ENCODE measurements around the gene PCDHB7.
A peak's percentile ranks its signal among the peaks of the same experiment; 100 is the strongest.
"Not testable (repeated sequence)": the region's sequence is repeated elsewhere in the genome, so short reads cannot be mapped to it uniquely, and the experiment has no call there.

PCDHB7 gene

GRCh38 chr5:141182248-141182647 lies 9.8 kb downstream of the PCDHB7 start, which contains the start of gene PCDHB16:
TSS of gene PCDHB16 (plus strand) at chr5:141182387. CDS start at chr5:141182560, 173 bp downstream.
- no peak for DNase-seq

DNA sequence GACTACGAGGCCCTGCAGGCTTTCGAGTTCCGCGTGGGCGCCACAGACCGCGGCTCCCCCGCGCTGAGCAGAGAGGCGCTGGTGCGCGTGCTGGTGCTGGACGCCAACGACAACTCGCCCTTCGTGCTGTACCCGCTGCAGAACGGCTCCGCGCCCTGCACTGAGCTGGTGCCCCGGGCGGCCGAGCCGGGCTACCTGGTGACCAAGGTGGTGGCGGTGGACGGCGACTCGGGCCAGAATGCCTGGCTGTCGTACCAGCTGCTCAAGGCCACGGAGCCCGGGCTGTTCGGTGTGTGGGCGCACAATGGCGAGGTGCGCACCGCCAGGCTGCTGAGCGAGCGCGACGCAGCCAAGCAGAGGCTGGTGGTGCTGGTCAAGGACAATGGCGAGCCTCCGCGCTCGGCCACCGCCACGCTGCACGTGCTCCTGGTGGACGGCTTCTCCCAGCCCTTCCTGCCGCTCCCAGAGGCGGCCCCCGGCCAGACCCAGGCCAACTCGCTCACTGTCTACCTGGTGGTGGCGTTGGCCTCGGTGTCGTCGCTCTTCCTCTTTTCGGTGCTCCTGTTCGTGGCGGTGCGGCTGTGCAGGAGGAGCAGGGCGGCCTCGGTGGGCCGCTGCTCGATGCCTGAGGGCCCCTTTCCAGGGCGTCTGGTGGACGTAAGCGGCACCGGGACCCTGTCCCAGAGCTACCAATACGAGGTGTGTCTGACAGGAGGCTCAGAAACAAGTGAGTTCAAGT lies 11.8 kb downstream of the PCDHB7 start:
- not testable (repeated sequence) for DNase-seq

- DNase-seq = peak; percentile 34
These were observed 14.6 kb downstream of the PCDHB7 start, which contains the start of gene PCDHB9 for GRCh38 chr5:141186897-141187512. TSS of gene PCDHB9 (plus strand) at chr5:141187161. CDS start at chr5:141187319, 158 bp downstream.

GRCh38 chr5:141188682-141189081 lies 16.2 kb downstream of the PCDHB7 start:
- not testable (repeated sequence) for DNase-seq

- not testable (repeated sequence) for DNase-seq
These were observed 16.7 kb downstream of the PCDHB7 start for GRCh38 chr5:141189131-141189530.

GRCh38 chr5:141192110-141192725 lies 19.8 kb downstream of the PCDHB7 start, which contains the start of gene PCDHB10:
TSS of gene PCDHB10 (plus strand) at chr5:141192353. CDS start at chr5:141192553, 200 bp downstream.
- peak; percentile 15 for DNase-seq

DNA sequence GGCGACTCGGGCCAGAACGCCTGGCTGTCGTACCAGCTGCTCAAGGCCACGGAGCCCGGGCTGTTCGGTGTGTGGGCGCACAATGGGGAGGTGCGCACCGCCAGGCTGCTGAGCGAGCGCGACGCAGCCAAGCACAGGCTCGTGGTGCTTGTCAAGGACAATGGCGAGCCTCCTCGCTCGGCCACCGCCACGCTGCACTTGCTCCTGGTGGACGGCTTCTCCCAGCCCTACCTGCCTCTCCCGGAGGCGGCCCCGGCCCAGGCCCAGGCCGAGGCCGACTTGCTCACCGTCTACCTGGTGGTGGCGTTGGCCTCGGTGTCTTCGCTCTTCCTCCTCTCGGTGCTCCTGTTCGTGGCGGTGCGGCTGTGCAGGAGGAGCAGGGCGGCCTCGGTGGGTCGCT lies 21.9 kb downstream of the PCDHB7 start:
- DNase-seq = not testable (repeated sequence)

DNA sequence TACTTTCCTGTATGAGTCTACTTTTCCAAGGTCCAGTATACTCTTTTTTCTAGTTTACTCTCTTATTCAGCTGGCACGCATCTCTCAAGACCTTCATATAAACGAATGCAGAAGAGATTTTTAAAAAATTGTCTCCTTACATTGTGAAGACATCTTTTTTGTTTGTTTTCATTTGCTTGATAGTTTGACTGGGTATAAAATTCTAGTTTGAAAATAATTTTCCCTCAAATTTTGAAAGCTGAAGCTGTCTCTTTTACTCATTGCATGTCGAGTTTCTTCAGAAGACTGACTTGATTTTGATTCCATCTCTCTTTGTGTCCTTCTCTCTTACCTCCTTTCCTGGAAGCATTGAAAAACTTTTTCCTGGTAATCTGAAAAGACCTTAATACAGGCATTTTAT lies 23.9 kb downstream of the PCDHB7 start:
- no peak for DNase-seq

DNA sequence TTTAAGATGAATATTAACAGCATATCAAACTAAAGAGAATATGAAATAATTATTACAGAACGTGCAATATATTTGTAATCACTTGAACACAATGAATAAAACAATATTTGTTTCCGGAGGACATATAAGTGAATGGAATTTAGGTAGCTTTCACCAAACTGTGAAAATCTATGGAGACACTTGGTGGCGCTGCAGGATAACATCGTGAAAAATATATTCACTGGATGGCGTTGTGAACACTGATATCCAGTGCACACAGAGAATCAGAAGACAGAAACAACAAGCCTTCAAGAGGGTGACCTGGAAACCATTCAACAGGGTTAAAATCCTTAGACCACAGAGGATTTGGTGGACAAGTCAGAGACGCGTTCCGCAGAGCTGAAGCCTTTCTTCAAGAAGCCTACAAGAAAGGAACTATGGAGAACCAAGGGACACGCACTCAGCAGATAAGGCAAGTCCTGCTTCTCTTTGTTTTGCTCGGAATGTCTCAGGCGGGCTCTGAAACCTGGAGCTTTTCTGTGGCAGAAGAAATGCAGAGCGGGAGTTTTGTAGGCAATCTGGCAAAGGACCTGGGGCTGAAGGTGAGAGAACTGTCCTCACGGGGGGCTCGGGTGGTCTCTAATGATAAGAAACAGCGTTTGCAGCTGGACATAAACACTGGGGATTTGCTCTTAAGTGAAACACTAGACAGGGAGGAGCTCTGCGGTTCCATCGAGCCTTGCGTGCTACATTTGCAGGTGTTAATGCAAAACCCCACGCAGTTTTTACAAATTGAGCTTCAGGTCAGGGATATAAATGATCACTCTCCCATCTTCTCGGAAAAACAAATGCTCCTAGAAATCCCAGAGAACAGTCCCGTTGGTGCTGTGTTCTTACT lies 27.2 kb downstream of the PCDHB7 start, which contains the start of gene PCDHB11:
Gene PCDHB11 (plus strand): TSS at position 269 of the 877 bp plus-strand sequence. CDS start 148 bp downstream, at position 417.
- no peak for DNase-seq

GRCh38 chr5:141201126-141201525 lies 28.7 kb downstream of the PCDHB7 start:
- not testable (repeated sequence) for DNase-seq

DNA sequence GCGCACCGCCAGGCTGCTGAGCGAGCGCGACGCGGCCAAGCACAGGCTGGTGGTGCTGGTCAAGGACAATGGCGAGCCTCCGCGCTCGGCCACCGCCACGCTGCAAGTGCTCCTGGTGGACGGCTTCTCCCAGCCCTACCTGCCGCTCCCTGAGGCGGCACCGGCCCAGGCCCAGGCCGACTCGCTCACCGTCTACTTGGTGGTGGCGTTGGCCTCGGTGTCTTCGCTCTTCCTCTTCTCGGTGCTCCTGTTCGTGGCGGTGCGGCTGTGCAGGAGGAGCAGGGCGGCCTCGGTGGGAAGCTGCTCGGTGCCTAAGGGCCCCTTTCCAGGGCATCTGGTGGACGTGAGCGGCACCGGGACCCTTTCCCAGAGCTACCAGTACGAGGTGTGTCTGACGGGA lies 29.2 kb downstream of the PCDHB7 start:
- DNase-seq = not testable (repeated sequence)

- no peak for DNase-seq
These were observed 36.0 kb downstream of the PCDHB7 start, which contains the start of gene PCDHB12 for GRCh38 chr5:141208478-141208877. TSS of gene PCDHB12 (plus strand) at chr5:141208719. CDS start at chr5:141208908, 189 bp downstream.

DNA sequence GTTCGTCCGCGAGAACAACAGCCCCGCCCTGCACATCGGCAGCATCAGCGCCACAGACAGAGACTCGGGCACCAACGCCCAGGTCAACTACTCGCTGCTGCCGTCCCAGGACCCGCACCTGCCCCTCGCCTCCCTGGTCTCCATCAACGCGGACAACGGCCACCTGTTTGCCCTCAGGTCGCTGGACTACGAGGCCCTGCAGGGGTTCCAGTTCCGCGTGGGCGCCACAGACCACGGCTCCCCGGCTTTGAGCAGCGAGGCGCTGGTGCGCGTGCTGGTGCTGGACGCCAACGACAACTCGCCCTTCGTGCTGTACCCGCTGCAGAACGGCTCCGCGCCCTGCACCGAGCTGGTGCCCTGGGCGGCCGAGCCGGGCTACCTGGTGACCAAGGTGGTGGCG lies 37.8 kb downstream of the PCDHB7 start:
- not testable (repeated sequence) for DNase-seq

GRCh38 chr5:141210849-141211248 lies 38.4 kb downstream of the PCDHB7 start:
- not testable (repeated sequence) for DNase-seq

DNA sequence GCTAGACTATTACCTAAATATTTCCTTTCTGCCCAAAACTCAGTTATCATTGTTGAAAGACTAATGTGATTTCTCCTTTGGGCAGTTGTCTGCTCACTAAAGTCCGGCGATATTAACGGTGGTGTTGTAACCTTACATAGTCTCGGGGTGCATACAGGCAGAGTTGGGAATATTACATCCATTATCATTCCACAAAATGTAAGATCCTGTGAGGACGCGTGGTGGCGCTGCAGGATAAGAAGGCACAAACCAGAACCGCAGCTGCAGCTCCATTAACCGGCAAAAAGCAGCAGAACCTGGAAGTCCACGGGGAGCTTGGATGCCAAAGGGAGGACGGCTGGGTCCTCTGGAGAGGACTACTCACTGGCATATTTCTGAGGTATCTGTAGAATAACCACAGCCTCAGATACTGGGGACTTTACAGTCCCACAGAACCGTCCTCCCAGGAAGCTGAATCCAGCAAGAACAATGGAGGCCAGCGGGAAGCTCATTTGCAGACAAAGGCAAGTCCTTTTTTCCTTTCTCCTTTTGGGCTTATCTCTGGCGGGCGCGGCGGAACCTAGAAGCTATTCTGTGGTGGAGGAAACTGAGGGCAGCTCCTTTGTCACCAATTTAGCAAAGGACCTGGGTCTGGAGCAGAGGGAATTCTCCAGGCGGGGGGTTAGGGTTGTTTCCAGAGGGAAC lies 41.4 kb downstream of the PCDHB7 start, which contains the start of gene PCDHB13:
Gene PCDHB13 (plus strand): TSS at position 264 of the 684 bp plus-strand sequence. CDS start 205 bp downstream, at position 469.
- peak; percentile 21 for DNase-seq

DNA sequence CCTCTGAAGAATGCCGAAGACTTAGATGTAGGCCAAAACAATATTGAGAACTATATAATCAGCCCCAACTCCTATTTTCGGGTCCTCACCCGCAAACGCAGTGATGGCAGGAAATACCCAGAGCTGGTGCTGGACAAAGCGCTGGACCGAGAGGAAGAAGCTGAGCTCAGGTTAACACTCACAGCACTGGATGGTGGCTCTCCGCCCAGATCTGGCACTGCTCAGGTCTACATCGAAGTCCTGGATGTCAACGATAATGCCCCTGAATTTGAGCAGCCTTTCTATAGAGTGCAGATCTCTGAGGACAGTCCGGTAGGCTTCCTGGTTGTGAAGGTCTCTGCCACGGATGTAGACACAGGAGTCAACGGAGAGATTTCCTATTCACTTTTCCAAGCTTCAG lies 42.1 kb downstream of the PCDHB7 start:
- not testable (repeated sequence) for DNase-seq

DNA sequence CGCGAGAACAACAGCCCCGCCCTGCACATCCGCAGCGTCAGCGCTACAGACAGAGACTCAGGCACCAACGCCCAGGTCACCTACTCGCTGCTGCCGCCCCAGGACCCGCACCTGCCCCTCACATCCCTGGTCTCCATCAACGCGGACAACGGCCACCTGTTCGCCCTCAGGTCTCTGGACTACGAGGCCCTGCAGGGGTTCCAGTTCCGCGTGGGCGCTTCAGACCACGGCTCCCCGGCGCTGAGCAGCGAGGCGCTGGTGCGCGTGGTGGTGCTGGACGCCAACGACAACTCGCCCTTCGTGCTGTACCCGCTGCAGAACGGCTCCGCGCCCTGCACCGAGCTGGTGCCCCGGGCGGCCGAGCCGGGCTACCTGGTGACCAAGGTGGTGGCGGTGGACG lies 43.1 kb downstream of the PCDHB7 start:
- not testable (repeated sequence) for DNase-seq

DNA sequence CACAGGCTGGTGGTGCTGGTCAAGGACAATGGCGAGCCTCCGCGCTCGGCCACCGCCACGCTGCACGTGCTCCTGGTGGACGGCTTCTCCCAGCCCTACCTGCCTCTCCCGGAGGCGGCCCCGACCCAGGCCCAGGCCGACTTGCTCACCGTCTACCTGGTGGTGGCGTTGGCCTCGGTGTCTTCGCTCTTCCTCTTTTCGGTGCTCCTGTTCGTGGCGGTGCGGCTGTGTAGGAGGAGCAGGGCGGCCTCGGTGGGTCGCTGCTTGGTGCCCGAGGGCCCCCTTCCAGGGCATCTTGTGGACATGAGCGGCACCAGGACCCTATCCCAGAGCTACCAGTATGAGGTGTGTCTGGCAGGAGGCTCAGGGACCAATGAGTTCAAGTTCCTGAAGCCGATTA lies 43.6 kb downstream of the PCDHB7 start:
- DNase-seq = not testable (repeated sequence)

- DNase-seq = peak; percentile 9
These were observed 50.8 kb downstream of the PCDHB7 start, which contains the start of gene PCDHB14 for GRCh38 chr5:141223112-141223783. TSS of gene PCDHB14 (plus strand) at chr5:141223343. CDS start at chr5:141223506, 163 bp downstream.

DNA sequence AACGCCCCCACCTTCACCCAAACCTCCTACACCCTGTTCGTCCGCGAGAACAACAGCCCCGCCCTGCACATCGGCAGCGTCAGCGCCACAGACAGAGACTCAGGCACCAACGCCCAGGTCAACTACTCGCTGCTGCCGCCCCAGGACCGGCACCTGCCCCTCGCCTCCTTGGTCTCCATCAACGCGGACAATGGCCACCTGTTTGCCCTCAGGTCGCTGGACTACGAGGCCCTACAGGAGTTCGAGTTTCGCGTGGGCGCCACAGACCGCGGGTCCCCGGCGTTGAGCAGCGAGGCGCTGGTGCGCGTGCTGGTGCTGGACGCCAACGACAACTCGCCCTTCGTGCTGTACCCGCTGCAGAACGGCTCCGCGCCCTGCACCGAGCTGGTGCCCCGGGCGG lies 52.4 kb downstream of the PCDHB7 start:
- not testable (repeated sequence) for DNase-seq

- DNase-seq = not testable (repeated sequence)
These were observed 53.0 kb downstream of the PCDHB7 start for GRCh38 chr5:141225421-141225820.

Measured in CD4-positive, alpha-beta T cell treated with Interleukin-21 for 1 hour (primary cell).